Measurements from ENCODE around the gene FAM229B. TPM values are rescaled to one million over a fixed set of nuclear protein-coding genes. Genes with fewer than 3 reads are reported as not detected.

FAM229B gene
- total and polyA plus RNA-seq, 9 of the 15 experiments (the other 6 are each of a cell fraction or from before 2014, with no cell fraction given): 3.3 to 17.4 (median 5.8) TPM

DNA sequence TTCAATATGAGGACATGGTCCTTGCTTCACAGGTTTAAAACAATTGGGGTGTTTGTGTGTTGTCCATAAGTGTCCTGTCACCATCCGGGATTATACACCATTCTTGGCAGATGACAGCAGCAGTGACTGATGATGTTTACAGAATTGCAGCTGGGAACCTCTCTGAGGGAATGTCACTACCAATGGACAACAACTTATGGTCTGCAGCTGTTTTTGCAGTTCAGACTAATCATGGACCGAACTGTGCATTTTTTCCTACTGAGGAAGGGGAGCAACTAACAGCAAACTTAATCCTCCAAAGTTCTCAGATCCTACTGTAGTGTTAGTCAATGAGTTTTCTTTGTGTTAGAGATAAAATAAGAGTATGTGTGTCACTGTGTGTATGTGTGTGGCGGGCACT is 26.0 kb downstream of the FAM229B start:
- no peak overlapping the region for H3K27ac ChIP-seq (ENCODE audit: extremely low read depth, low read depth, low read length)
- 8% methylated on average over 3 of the region's 3 CpGs for WGBS (ENCODE audit: insufficient coverage, low coverage, missing lambda C conversion rate)
- no peak overlapping the region for H3K9ac ChIP-seq (ENCODE audit: insufficient read depth in 1 of 2, low read depth in 2 of 2, low read length in 2 of 2)
- H3K4me3 ChIP-seq: no peak overlapping the region
- no peak for TF ChIP-seq KHSRP (IDR thresholded peaks at IDR 0.05)
- TF ChIP-seq, protein P1, sequence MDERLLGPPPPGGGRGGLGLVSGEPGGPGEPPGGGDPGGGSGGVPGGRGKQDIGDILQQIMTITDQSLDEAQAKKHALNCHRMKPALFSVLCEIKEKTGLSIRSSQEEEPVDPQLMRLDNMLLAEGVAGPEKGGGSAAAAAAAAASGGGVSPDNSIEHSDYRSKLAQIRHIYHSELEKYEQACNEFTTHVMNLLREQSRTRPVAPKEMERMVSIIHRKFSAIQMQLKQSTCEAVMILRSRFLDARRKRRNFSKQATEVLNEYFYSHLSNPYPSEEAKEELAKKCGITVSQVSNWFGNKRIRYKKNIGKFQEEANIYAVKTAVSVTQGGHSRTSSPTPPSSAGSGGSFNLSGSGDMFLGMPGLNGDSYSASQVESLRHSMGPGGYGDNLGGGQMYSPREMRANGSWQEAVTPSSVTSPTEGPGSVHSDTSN (CRISPR knock-in tag; IDR thresholded peaks at IDR 0.05; ENCODE audit: low read depth): no peak
- TF ChIP-seq, protein P1 (tag; conservative IDR thresholded peaks at IDR 0.05; ENCODE audit: low read depth): peak; percentile 39; the same call in 1 of the 2 replicates
- no peak for TF ChIP-seq LEF1 (IDR thresholded peaks at IDR 0.05)
- peak; percentile 20 for TF ChIP-seq MEIS2 (IDR thresholded peaks at IDR 0.05; ENCODE audit: partially characterized antibody)
- no peaks in the 10 kb centered on the region for H3K79me2 ChIP-seq (ENCODE audit: control insufficient read depth, insufficient read depth, low read length)
- in situ Hi-C loops (cut with MboI): no loop called here
- ChIA-PET POLR2A (no interaction called here), CTCF (ENCODE audit: low intra/inter-chr PET ratio) (no interaction called here)
- no peaks in the 10 kb centered on the region for H3K36me3 ChIP-seq (ENCODE audit: control insufficient read depth, insufficient read depth, low read length)
- H3K4me1 ChIP-seq (replicated peaks in 1 of 2; ENCODE audit: control insufficient read depth in 2 of 2, insufficient read depth in 2 of 2, low read length in 2 of 2): no peaks in the 10 kb centered on the region; a peak in 1 of 5 replicates
- H3K9me1 ChIP-seq (ENCODE audit: control insufficient read depth, insufficient read depth, low read length): no peaks in the 10 kb centered on the region
- ATAC-seq (no peak), FAIRE-seq (no peak), DNase-seq (ENCODE audit: extremely low read depth in 1 of 4, low spot score in 3 of 4) (no peak)
- H4K20me1 ChIP-seq (replicated peaks; ENCODE audit: control insufficient read depth, insufficient read depth, low read length): no peaks in the 10 kb centered on the region
- H3K9me3 ChIP-seq (replicated peaks; ENCODE audit: control insufficient read depth, insufficient read depth, low read depth, low read length): no peaks in the 10 kb centered on the region
- no peaks in the 10 kb centered on the region; a peak in 1 of 5 replicates for H3K27me3 ChIP-seq (ENCODE audit: control insufficient read depth in 2 of 2, insufficient read depth in 2 of 2, low read length in 2 of 2)
- BruUV-seq (replicated peaks): no TSS peak
- no peak overlapping the region for H3K4me2 ChIP-seq (ENCODE audit: insufficient read depth, low read length)
- intact Hi-C loops (cut with micrococcal nuclease): no loop called here
- no peak overlapping the region for H2AFZ ChIP-seq (ENCODE audit: low read depth, low read length)
